ENCODE results near the gene TTC24. TPM values are rescaled to one million over a fixed set of nuclear protein-coding genes. Genes with fewer than 3 reads are reported as not detected.

Gene TTC24
- total RNA-seq, 1 donor from 2014 or later: not detected

- Mint-ChIP-seq H3K4me3 (ENCODE audit: unreplicated experiment) (no peak overlapping the region), H3K27ac (ENCODE audit: unreplicated experiment) (no peak overlapping the region)
Observed at GRCh38 chr1:156595016-156595415, 15.5 kb downstream of the TTC24 start.

GRCh38 chr1:156596426-156596825, 16.9 kb downstream of the TTC24 start:
- TF ChIP-seq CTCF (IDR thresholded peaks at IDR 0.05): no peak
- no peak overlapping the region for H3K4me3 Mint-ChIP-seq (ENCODE audit: unreplicated experiment)
- H3K4me1 Mint-ChIP-seq (ENCODE audit: low read depth): peaks cover 21% of the 10 kb centered on the region
- H3K36me3 Mint-ChIP-seq (ENCODE audit: low read depth): peaks cover 10% of the 10 kb centered on the region
- DNase-seq (ENCODE audit: low spot score): no peak
- no peak overlapping the region for H3K27ac Mint-ChIP-seq (ENCODE audit: unreplicated experiment)
- H3K27me3 Mint-ChIP-seq (ENCODE audit: low read depth): no peaks in the 10 kb centered on the region
- H3K9me3 Mint-ChIP-seq (ENCODE audit: low read depth): no peaks in the 10 kb centered on the region

More at GRCh38 chr1:156595016-156595415, 15.5 kb downstream of the TTC24 start:
- no peak for TF ChIP-seq CTCF (IDR thresholded peaks at IDR 0.05)
- no peaks in the 10 kb centered on the region for H3K27me3 Mint-ChIP-seq (ENCODE audit: low read depth)
- no peaks in the 10 kb centered on the region for H3K9me3 Mint-ChIP-seq (ENCODE audit: low read depth)
- H3K4me1 Mint-ChIP-seq (ENCODE audit: low read depth): peaks cover 15% of the 10 kb centered on the region
- no peak for DNase-seq (ENCODE audit: low spot score)
- peaks cover 10% of the 10 kb centered on the region for H3K36me3 Mint-ChIP-seq (ENCODE audit: low read depth)

- H3K4me1 Mint-ChIP-seq (ENCODE audit: low read depth): peaks cover 22% of the 10 kb centered on the region
- no peaks in the 10 kb centered on the region for H3K27me3 Mint-ChIP-seq (ENCODE audit: low read depth)
- peaks cover 10% of the 10 kb centered on the region for H3K36me3 Mint-ChIP-seq (ENCODE audit: low read depth)
- TF ChIP-seq CTCF (IDR thresholded peaks at IDR 0.05): no peak
- DNase-seq (ENCODE audit: low spot score): no peak
- H3K4me3 Mint-ChIP-seq (ENCODE audit: unreplicated experiment): no peak overlapping the region
- H3K9me3 Mint-ChIP-seq (ENCODE audit: low read depth): no peaks in the 10 kb centered on the region
- H3K27ac Mint-ChIP-seq (ENCODE audit: unreplicated experiment): no peak overlapping the region
Observed at GRCh38 chr1:156598125-156598524, 18.6 kb downstream of the TTC24 start.

GRCh38 chr1:156598731-156599432, 19.4 kb downstream of the TTC24 start:
- no peaks in the 10 kb centered on the region for H3K9me3 Mint-ChIP-seq (ENCODE audit: low read depth)

GRCh38 chr1:156599811-156600210, 20.3 kb downstream of the TTC24 start:
- peak overlapping the region; percentile 90 for H3K4me3 Mint-ChIP-seq (ENCODE audit: unreplicated experiment)
- no peaks in the 10 kb centered on the region for H3K9me3 Mint-ChIP-seq (ENCODE audit: low read depth)
- no peaks in the 10 kb centered on the region for H3K27me3 Mint-ChIP-seq (ENCODE audit: low read depth)
- H3K4me1 Mint-ChIP-seq (ENCODE audit: low read depth): peaks cover 22% of the 10 kb centered on the region
- H3K36me3 Mint-ChIP-seq (ENCODE audit: low read depth): peaks cover 10% of the 10 kb centered on the region
- no peak overlapping the region for H3K27ac Mint-ChIP-seq (ENCODE audit: unreplicated experiment)
- DNase-seq (ENCODE audit: low spot score): no peak
- TF ChIP-seq CTCF (IDR thresholded peaks at IDR 0.05): peak; percentile 20

More at GRCh38 chr1:156598731-156599432, 19.4 kb downstream of the TTC24 start:
- Mint-ChIP-seq H3K36me3 (ENCODE audit: low read depth) (peaks cover 10% of the 10 kb centered on the region), H3K4me1 (ENCODE audit: low read depth) (peaks cover 22% of the 10 kb centered on the region), H3K27ac (ENCODE audit: unreplicated experiment) (no peak overlapping the region), H3K4me3 (ENCODE audit: unreplicated experiment) (no peak overlapping the region), H3K27me3 (ENCODE audit: low read depth) (no peaks in the 10 kb centered on the region)
- TF ChIP-seq CTCF (IDR thresholded peaks at IDR 0.05): no peak
- DNase-seq (ENCODE audit: low spot score): no peak
